ENCODE measurements around the gene BRD3OS.

DNA sequence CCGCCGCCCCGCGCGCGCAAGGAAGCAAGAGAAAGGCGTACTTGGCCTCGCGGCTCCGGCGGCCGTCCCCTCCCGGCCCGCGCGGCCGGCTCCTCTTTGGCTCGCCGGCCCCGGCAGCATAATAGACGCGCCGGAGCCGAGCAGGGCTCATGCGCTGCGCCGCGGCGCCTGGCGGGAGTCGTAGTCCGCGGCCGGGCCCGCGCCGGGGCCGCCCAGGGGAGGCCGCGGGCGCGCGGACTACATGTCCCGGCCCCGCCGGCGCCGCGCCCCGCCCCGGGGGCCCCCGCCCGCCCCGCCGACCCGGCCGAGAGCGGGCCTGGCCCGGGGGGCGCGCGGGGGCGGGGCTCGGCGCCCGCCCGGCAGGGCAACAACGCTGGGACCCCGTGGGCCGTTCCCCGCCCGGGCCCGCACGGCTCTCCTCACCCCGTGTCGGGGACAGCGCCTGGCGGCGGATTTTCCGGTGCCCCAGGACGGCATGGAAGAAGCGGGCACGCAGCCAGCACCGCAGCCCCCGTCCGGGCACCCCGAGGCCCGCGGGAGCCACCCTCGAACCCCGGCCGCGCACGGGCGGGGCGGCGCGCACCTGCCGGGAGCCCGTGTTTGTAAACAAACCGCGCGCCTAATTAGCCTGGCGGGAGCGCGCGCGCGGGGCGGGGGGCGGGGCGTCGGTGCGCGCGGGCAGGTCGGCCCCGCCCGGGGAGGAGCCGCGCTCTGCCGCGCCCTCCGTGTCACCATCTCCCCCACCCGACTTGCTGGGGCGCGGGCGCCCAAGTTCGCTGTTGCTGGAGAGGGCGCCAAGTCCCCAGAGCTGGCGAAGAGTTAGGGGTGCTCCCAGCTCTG is 42.8 kb downstream of the BRD3OS start, which contains the start of gene BRD3:
- TF ChIP-seq, protein P1, sequence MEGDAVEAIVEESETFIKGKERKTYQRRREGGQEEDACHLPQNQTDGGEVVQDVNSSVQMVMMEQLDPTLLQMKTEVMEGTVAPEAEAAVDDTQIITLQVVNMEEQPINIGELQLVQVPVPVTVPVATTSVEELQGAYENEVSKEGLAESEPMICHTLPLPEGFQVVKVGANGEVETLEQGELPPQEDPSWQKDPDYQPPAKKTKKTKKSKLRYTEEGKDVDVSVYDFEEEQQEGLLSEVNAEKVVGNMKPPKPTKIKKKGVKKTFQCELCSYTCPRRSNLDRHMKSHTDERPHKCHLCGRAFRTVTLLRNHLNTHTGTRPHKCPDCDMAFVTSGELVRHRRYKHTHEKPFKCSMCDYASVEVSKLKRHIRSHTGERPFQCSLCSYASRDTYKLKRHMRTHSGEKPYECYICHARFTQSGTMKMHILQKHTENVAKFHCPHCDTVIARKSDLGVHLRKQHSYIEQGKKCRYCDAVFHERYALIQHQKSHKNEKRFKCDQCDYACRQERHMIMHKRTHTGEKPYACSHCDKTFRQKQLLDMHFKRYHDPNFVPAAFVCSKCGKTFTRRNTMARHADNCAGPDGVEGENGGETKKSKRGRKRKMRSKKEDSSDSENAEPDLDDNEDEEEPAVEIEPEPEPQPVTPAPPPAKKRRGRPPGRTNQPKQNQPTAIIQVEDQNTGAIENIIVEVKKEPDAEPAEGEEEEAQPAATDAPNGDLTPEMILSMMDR (IDR thresholded peaks at IDR 0.05 in 4 of 5, conservative IDR thresholded peaks at IDR 0.05 in 1 of 5), result no peak
- peak; percentile 89 to 93 for TF ChIP-seq POLR2A (IDR thresholded peaks at IDR 0.05)

Data from gastrocnemius medialis (tissue), 4 donors.